ENCODE data around the gene SIDT2.
A peak's percentile ranks its signal among the peaks of the same experiment; 100 is the strongest.
"Not testable (repeated sequence)": the region's sequence is repeated elsewhere in the genome, so short reads cannot be mapped to it uniquely, and the experiment has no call there.

SIDT2 gene

GRCh38 chr11:117172724-117173421, 5.7 kb upstream of the SIDT2 start:
- no peak for DNase-seq

- no peak for DNase-seq
Observed at GRCh38 chr11:117175104-117175503, 3.4 kb upstream of the SIDT2 start.

GRCh38 chr11:117175781-117176180, 2.8 kb upstream of the SIDT2 start:
- DNase-seq, result no peak

GRCh38 chr11:117176186-117176585, 2.4 kb upstream of the SIDT2 start:
- DNase-seq, result no peak

GRCh38 chr11:117177534-117178209, 871 bp upstream of the SIDT2 start:
- no peak for DNase-seq

- peak; percentile 32 for DNase-seq
Observed at GRCh38 chr11:117179048-117179999, 781 bp downstream of the SIDT2 start.

GRCh38 chr11:117180020-117180419, 1.5 kb downstream of the SIDT2 start:
- no peak for DNase-seq

- no peak for DNase-seq
Observed at GRCh38 chr11:117180661-117181585, 2.4 kb downstream of the SIDT2 start.

GRCh38 chr11:117181586-117182550, 3.3 kb downstream of the SIDT2 start:
- no peak for DNase-seq

- no peak for DNase-seq
Observed at GRCh38 chr11:117182551-117182935, 4.0 kb downstream of the SIDT2 start.

GRCh38 chr11:117183178-117183577, 4.6 kb downstream of the SIDT2 start:
- DNase-seq, result not testable (repeated sequence)

- no peak for DNase-seq
Observed at GRCh38 chr11:117183724-117184349, 5.3 kb downstream of the SIDT2 start.

- DNase-seq, result no peak
Observed at GRCh38 chr11:117185736-117186430, 7.3 kb downstream of the SIDT2 start.

GRCh38 chr11:117186431-117186761, 7.9 kb downstream of the SIDT2 start:
- no peak for DNase-seq

GRCh38 chr11:117187007-117187406, 8.5 kb downstream of the SIDT2 start:
- no peak for DNase-seq

GRCh38 chr11:117187428-117187798, 8.9 kb downstream of the SIDT2 start:
- DNase-seq, result no peak

GRCh38 chr11:117187799-117188481, 9.4 kb downstream of the SIDT2 start:
- no peak for DNase-seq

- DNase-seq, result no peak
Observed at GRCh38 chr11:117188620-117189081, 10.1 kb downstream of the SIDT2 start.

- DNase-seq, result no peak
Observed at GRCh38 chr11:117189191-117189940, 10.8 kb downstream of the SIDT2 start.

Measured in DMS79 treated with DMSO at 0.1 percent for 48 hours (cell line).